SK-N-SH treated with all-trans-retinoic acid at 6 μM for 48 hours (cell line): Measurements from ENCODE around the gene SEZ6L.

Source experiments
- ARNTL ChIP-seq: fragments of 450-650 bp; formaldehyde crosslinking; IDR thresholded peaks from 2 replicates; pipeline ENCODE4 v1.5.0; 2020; ENCODE audit warnings: low read depth, mild to moderate bottlenecking, moderate library complexity, borderline replicate concordance
- CREB5 ChIP-seq: fragments of 250-450 bp; sonication (Bioruptor Pico); IDR thresholded peaks from 2 replicates; pipeline ENCODE4 v1.5.1; 2020; ENCODE audit warnings: low read depth, mild to moderate bottlenecking, moderate library complexity
- CSDC2 ChIP-seq: fragments of 250-450 bp; sonication (Bioruptor Pico); IDR thresholded peaks from 2 replicates; pipeline ENCODE4 v1.5.0; 2020; ENCODE audit warnings: mild to moderate bottlenecking, moderate library complexity
- CSRNP3 ChIP-seq: fragments of 250-450 bp; sonication (Bioruptor Pico); IDR thresholded peaks from 2 replicates; pipeline ENCODE4 v1.5.1; 2021; ENCODE audit warnings: mild to moderate bottlenecking, moderate library complexity
- GLIS3 ChIP-seq: fragments of 250-450 bp; sonication (Bioruptor Pico); IDR thresholded peaks from 2 replicates; pipeline ENCODE4 v1.5.0; 2020; ENCODE audit warnings: mild to moderate bottlenecking, moderate library complexity
- ISL1 ChIP-seq: fragments of 250-450 bp; sonication (Bioruptor Pico); IDR thresholded peaks from 2 replicates; pipeline ENCODE4 v2.1.2; 2022; ENCODE audit warnings: mild to moderate bottlenecking, moderate library complexity
- PATZ1 ChIP-seq: fragments of 250-450 bp; sonication (Bioruptor Pico); IDR thresholded peaks from 2 replicates; pipeline ENCODE4 v1.8.0; 2020; ENCODE audit warnings: mild to moderate bottlenecking, moderate library complexity, borderline replicate concordance
- TCF4 ChIP-seq: fragments of 250-450 bp; sonication (Bioruptor Pico); IDR thresholded peaks from 2 replicates; pipeline ENCODE4 v1.8.0; 2021; ENCODE audit warnings: mild to moderate bottlenecking, moderate library complexity, borderline replicate concordance
- ZFP3 ChIP-seq: fragments of 250-450 bp; sonication (Bioruptor Pico); IDR thresholded peaks from 2 replicates; pipeline ENCODE4 v1.5.0; 2020; ENCODE audit warnings: mild to moderate bottlenecking, moderate library complexity
- ZFP30 ChIP-seq: fragments of 450-650 bp; formaldehyde crosslinking; IDR thresholded peaks from 2 replicates; pipeline ENCODE4 v1.5.0; 2022; ENCODE audit warnings: mild to moderate bottlenecking, moderate library complexity

GRCh38 chr22:26292667-26292995, 123.4 kb downstream of the SEZ6L start:
- TF ChIP-seq CSDC2 (CRISPR knock-in tag) (no peak), ZFP3 (CRISPR knock-in tag) (no peak), ARNTL (CRISPR knock-in tag) (no peak), ISL1 (no peak), ZFP30 (CRISPR knock-in tag) (no peak), CSRNP3 (CRISPR knock-in tag) (no peak), CREB5 (CRISPR knock-in tag) (no peak), GLIS3 (no peak), PATZ1 (no peak), TCF4 (no peak)
